B cell (primary cell): Measurements from ENCODE around the gene PIK3AP1. TPM values are rescaled to one million over a fixed set of nuclear protein-coding genes. Genes with fewer than 3 reads are reported as not detected.
A peak's percentile ranks its signal among the peaks of the same experiment; 100 is the strongest.
"Not testable (repeated sequence)": the region's sequence is repeated elsewhere in the genome, so short reads cannot be mapped to it uniquely, and the experiment has no call there.

Source experiments
- ATAC-seq: fragments of 200-7000 bp; cut with Tn5 transposase; one replicate; pipeline ENCODE4 v1.10.0; 2021; ENCODE audit warnings: low read depth, mild to moderate bottlenecking, moderate number of reproducible peaks, moderate library complexity
- CTCF ChIA-PET: fragments of 350-600 bp; sonication (Branson Sonifier 250); formaldehyde crosslinking; loops from one replicate; lab custom pipeline; 2021; ENCODE audit warnings: antibody characterized with exemption, inconsistent platforms; lab: Charles Lee
- POLR2A ChIA-PET: fragments of 350-600 bp; sonication (Branson Sonifier 250); formaldehyde crosslinking; loops from one replicate; lab custom pipeline; 2021; ENCODE audit warnings: antibody characterized with exemption; lab: Charles Lee
- DNase-seq: peaks from one replicate; pipeline ENCODE4 v3.0.0; 2013
- H2AFZ ChIP-seq: 2 replicates; pipeline ENCODE4 v1.6.1; 2012; ENCODE audit warnings: mild to moderate bottlenecking, low read depth, low read length; ENCODE audit not compliant: insufficient read depth, poor library complexity, severe bottlenecking
- H3K27ac ChIP-seq, 2 donors: 1 replicate in 1 of 2; 2 replicates in 1 of 2; pipeline ENCODE4 v1.5.1; 2012 to 2013; ENCODE audit warnings: low read length in 2 of 2, mild to moderate bottlenecking in 2 of 2, moderate library complexity in 1 of 2
- H3K27me3 ChIP-seq, 4 experiments: fragments of 200-600 bp in 1 of 4; sonication (generic) in 1 of 4; replicated peaks in 1 of 4; 1 replicate in 2 of 4; 2 replicates in 2 of 4; pipeline versions ENCODE4 v1.6.1 to v1.7.0; 2013 to 2016; ENCODE audit warnings: low read length in 3 of 4, mild to moderate bottlenecking in 2 of 4, mixed read lengths in 1 of 4, moderate library complexity in 1 of 4; ENCODE audit not compliant: insufficient read depth in 4 of 4, control insufficient read depth in 3 of 4; ENCODE audit errors: control extremely low read depth in 1 of 4
- H3K36me3 ChIP-seq, 2 experiments: replicated peaks in 1 of 2; 1 replicate in 1 of 2; 2 replicates in 1 of 2; pipeline versions ENCODE4 v1.6.1 to v1.7.1; 2013; ENCODE audit warnings: low read length in 1 of 2; ENCODE audit not compliant: insufficient read depth in 2 of 2, control insufficient read depth in 1 of 2; ENCODE audit errors: control extremely low read depth in 1 of 2, extremely low read depth in 1 of 2
- H3K4me1 ChIP-seq, 2 donors: fragments of 200-600 bp in 1 of 2; sonication (generic) in 1 of 2; 1 replicate in 1 of 2; 2 replicates in 1 of 2; pipeline versions ENCODE4 v1.5.1 to v1.6.1; 2013 to 2017; ENCODE audit warnings: low read length in 2 of 2; ENCODE audit not compliant: control insufficient read depth in 2 of 2, insufficient read depth in 2 of 2
- H3K4me2 ChIP-seq: replicated peaks from 2 replicates; pipeline ENCODE3; 2012; ENCODE audit warnings: mild to moderate bottlenecking, low read depth, low read length; ENCODE audit not compliant: poor library complexity, severe bottlenecking
- H3K4me3 ChIP-seq, 5 experiments: fragments of 200-600 bp in 1 of 5; sonication (generic) in 1 of 5; 1 replicate in 3 of 5; 2 replicates in 2 of 5; pipeline versions ENCODE4 v1.5.1 to v1.7.0; 2011 to 2016; ENCODE audit warnings: low read length in 4 of 5, mild to moderate bottlenecking in 4 of 5, low read depth in 2 of 5, control low read depth in 1 of 5, moderate library complexity in 1 of 5; ENCODE audit not compliant: insufficient read depth in 1 of 5; ENCODE audit errors: control extremely low read depth in 1 of 5, extremely low read depth in 1 of 5
- H3K79me2 ChIP-seq: fragments of 200-600 bp; sonication (generic); one replicate; pipeline ENCODE4 v1.6.0; 2016; ENCODE audit warnings: low read length; ENCODE audit not compliant: control insufficient read depth, insufficient read depth
- H3K9ac ChIP-seq: fragments of 200-600 bp; sonication (generic); 2 replicates; pipeline ENCODE4 v1.6.1; 2017; ENCODE audit warnings: mild to moderate bottlenecking, low read length, moderate library complexity
- H3K9me3 ChIP-seq, 3 donors: one replicate each; pipeline versions ENCODE4 v1.6.1 to v1.7.1; 2013; ENCODE audit warnings: low read length in 2 of 3; ENCODE audit not compliant: control insufficient read depth in 2 of 3, insufficient read depth in 1 of 3; ENCODE audit errors: control extremely low read depth in 1 of 3
- H4K20me1 ChIP-seq: 2 replicates; pipeline ENCODE4 v1.6.0; 2012; ENCODE audit warnings: mild to moderate bottlenecking, low read length; ENCODE audit not compliant: insufficient read depth, control insufficient read depth, poor library complexity, severe bottlenecking
- H3K27ac Mint-ChIP-seq: one replicate; pipeline ENCODE4 v1.8.0; 2021; ENCODE audit warnings: mixed read lengths
- H3K27me3 Mint-ChIP-seq: one replicate; pipeline ENCODE4 v1.8.0; 2021; ENCODE audit warnings: mixed read lengths
- H3K4me1 Mint-ChIP-seq: one replicate; pipeline ENCODE4 v1.8.0; 2021; ENCODE audit warnings: mixed read lengths
- H3K4me3 Mint-ChIP-seq: one replicate; pipeline ENCODE4 v1.8.0; 2021; ENCODE audit warnings: mixed read lengths
- H3K9me3 Mint-ChIP-seq: one replicate; pipeline ENCODE4 v1.8.0; 2022; ENCODE audit warnings: mixed read lengths; ENCODE audit not compliant: insufficient read depth
- EZH2 ChIP-seq: IDR thresholded peaks from 2 replicates; pipeline ENCODE4 v1.6.1; 2012; ENCODE audit warnings: borderline replicate concordance, low read depth, mild to moderate bottlenecking, moderate library complexity, low read length; ENCODE audit not compliant: insufficient read depth, poor library complexity, severe bottlenecking
- WGBS: methylation state at CpG from one replicate; pipeline ENCODE4 v1.1.5; 2013; ENCODE audit warnings: missing lambda C conversion rate; ENCODE audit not compliant: insufficient coverage; 5-methylcytosine and 5-hydroxymethylcytosine counted together
- intact Hi-C: fragments of 100-400 bp; cut with micrococcal nuclease; formaldehyde crosslinking; loops from one replicate; pipeline ENCODE4 v1.10.0; 2022
- polyA plus RNA-seq: library from polyadenylated mRNA; depleted of rRNA; stranded (reverse); fragments of >200 nt; gene quantifications from 2 replicates; pipeline ENCODE4 v1.2.3, GENCODE V29; 2012
- total RNA-seq, 2 donors: library from RNA; stranded (reverse); fragments of 120-200 nt in 1 of 2; gene quantifications; 1 replicate in 1 of 2; 2 replicates in 1 of 2; pipeline versions ENCODE4 v1.2.3 to v1.2.4, GENCODE V29; 2013 to 2022
- TF ChIP-seq, protein P1 (sequence below): fragments of 200-600 bp; IDR thresholded peaks from one replicate; pipeline ENCODE4 v1.8.0; 2022; ENCODE audit warnings: antibody characterized with exemption, mild to moderate bottlenecking

The PIK3AP1 gene
- total and polyA plus RNA-seq, 2 donors (not counting 1 experiment from before 2014, with no cell fraction given): 125 to 130 TPM

DNA sequence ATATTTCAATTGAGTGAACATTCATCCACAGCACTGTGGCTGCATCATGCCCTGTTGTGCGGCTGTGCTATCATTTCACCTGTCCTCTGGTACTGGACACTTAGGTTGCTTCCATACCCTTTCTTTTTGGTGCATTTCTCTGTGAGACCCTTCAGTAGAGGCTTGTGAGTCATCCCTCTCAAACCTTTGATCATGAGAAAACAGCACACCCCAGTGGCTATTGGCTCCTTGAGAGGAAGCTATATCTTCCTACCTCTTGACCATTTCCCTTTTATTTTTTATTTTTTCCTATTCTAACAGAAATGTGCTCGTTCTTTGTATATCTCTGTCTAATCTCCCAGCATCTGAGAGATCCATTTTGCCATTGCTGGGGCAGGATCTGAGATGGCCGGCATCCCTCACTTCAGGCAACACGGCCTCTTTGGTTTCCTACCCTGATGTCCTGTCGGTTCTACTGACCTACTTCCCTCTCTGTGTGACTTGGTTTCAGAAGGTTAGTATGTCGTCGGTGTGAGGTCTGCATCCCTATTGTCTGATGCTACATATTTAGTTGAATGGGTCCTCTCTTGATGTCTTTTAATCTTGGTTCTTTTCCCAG lies 23.8 kb upstream of the PIK3AP1 start:
- peaks cover 81 to 83% of the 10 kb centered on the region in 2 donors for H3K4me1 ChIP-seq
- TF ChIP-seq, protein P1, sequence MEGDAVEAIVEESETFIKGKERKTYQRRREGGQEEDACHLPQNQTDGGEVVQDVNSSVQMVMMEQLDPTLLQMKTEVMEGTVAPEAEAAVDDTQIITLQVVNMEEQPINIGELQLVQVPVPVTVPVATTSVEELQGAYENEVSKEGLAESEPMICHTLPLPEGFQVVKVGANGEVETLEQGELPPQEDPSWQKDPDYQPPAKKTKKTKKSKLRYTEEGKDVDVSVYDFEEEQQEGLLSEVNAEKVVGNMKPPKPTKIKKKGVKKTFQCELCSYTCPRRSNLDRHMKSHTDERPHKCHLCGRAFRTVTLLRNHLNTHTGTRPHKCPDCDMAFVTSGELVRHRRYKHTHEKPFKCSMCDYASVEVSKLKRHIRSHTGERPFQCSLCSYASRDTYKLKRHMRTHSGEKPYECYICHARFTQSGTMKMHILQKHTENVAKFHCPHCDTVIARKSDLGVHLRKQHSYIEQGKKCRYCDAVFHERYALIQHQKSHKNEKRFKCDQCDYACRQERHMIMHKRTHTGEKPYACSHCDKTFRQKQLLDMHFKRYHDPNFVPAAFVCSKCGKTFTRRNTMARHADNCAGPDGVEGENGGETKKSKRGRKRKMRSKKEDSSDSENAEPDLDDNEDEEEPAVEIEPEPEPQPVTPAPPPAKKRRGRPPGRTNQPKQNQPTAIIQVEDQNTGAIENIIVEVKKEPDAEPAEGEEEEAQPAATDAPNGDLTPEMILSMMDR: no peak
- no peak for TF ChIP-seq EZH2
- H3K4me1 Mint-ChIP-seq: peaks cover 52% of the 10 kb centered on the region
- intact Hi-C loops: loop anchor here (1.0 to 10.0 kb wide), 2 partner anchors 101 to 459 kb away; no protein-coding TSS in a partner anchor
- peaks cover 0 to 8% of the 10 kb centered on the region in 2 experiments for H3K36me3 ChIP-seq
- H3K27ac Mint-ChIP-seq: peak overlapping the region; percentile 83
- H3K9me3 Mint-ChIP-seq: no peaks in the 10 kb centered on the region
- peak overlapping the region; percentile 30 for H3K4me3 Mint-ChIP-seq
- H4K20me1 ChIP-seq: no peaks in the 10 kb centered on the region
- H3K27me3 Mint-ChIP-seq: no peaks in the 10 kb centered on the region
- POLR2A ChIA-PET: interaction anchor here (0.5 to 1.4 kb wide), 3 partner anchors 91 to 112 kb away, joined by 4 to 11 read pairs (median 5); no protein-coding TSS in a partner anchor
- no peaks in the 10 kb centered on the region for H3K9me3 ChIP-seq
- H3K27me3 ChIP-seq: no peaks in the 10 kb centered on the region
- CTCF ChIA-PET: interaction anchor here (0.6 to 5.2 kb wide), 17 partner anchors 12 to 103 kb away, joined by 3 to 105 read pairs (median 4); no protein-coding TSS in a partner anchor
- peak; percentile 51 for DNase-seq
- peak overlapping the region; percentile 46 to 74 for H3K27ac ChIP-seq
- no peak for ATAC-seq
- H2AFZ ChIP-seq: peak overlapping the region; percentile 65
- peaks cover 82% of the 10 kb centered on the region for H3K79me2 ChIP-seq
- WGBS: 25% methylated on average over 4 of the region's 7 CpGs
- no peak overlapping the region for H3K9ac ChIP-seq
- peak overlapping the region; percentile 68 for H3K4me2 ChIP-seq
- H3K4me3 ChIP-seq: peak overlapping the region in 1 of 5 experiments; percentile 3

DNA sequence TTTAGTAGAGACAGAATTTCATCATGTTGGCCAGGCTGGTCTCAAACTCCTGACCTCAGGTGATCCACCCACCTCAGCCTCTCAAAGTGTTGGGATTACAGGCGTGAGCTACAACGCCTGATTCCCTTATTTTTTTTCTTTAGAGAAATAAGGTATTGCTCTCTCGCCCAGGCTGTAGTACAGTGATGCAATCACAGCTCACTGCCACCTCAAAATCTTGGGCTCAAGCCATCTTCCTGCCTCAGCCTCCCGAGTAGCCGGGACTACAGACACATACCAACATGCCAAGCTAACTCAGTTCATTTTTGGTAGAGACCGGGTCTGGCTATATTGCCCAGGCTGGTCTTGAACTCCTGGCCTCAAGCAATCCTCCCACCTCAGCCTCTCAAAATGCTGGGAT lies 21.2 kb upstream of the PIK3AP1 start:
- intact Hi-C loops: loop anchor here (10.0 kb wide), 1 partner anchor 457 kb away; no protein-coding TSS in a partner anchor
- H3K36me3 ChIP-seq, H3K4me3 Mint-ChIP-seq, ATAC-seq, H4K20me1 ChIP-seq, H3K9ac ChIP-seq, DNase-seq, H3K27me3 Mint-ChIP-seq, H2AFZ ChIP-seq, H3K4me3 ChIP-seq, H3K27me3 ChIP-seq, H3K9me3 Mint-ChIP-seq, H3K9me3 ChIP-seq: not testable (repeated sequence)
- H3K27ac Mint-ChIP-seq: peak overlapping the region; percentile 93
- Histone ChIP-seq H3K4me2 (peak overlapping the region; percentile 35), H3K4me1 (peaks cover 79% of the 10 kb centered on the region in 2 donors), H3K79me2 (peaks cover 89% of the 10 kb centered on the region), H3K27ac (peak overlapping the region; percentile 67 to 91)
- peaks cover 55% of the 10 kb centered on the region for H3K4me1 Mint-ChIP-seq
- ChIA-PET POLR2A (interaction anchor here (0.6 to 1.3 kb wide), 3 partner anchors 15 to 86 kb away, joined by 3 to 7 read pairs (median 5); no protein-coding TSS in a partner anchor), CTCF (interaction anchor here (0.6 to 2.9 kb wide), 13 partner anchors 14 to 101 kb away, joined by 3 to 20 read pairs (median 7); partner anchors contain the start of gene PIK3AP1)
- 97% methylated on average over 4 of the region's 6 CpGs for WGBS
